ENCODE results near the gene HSPBP1. TPM values are rescaled to one million over a fixed set of nuclear protein-coding genes. Genes with fewer than 3 reads are reported as not detected.

Gene HSPBP1
- total RNA-seq, 1 donor from 2014 or later = 27.5 TPM

- DNase-seq = no peak
Observed at GRCh38 chr19:55255618-55256423, 24.1 kb downstream of the HSPBP1 start.

GRCh38 chr19:55254625-55254977, 25.3 kb downstream of the HSPBP1 start:
- no peak for DNase-seq

GRCh38 chr19:55253842-55254624, 25.9 kb downstream of the HSPBP1 start:
- DNase-seq = peak; percentile 9

- DNase-seq = no peak
Observed at GRCh38 chr19:55252760-55253663, 26.9 kb downstream of the HSPBP1 start.

- DNase-seq = no peak
Observed at GRCh38 chr19:55251341-55252081, 28.4 kb downstream of the HSPBP1 start.

- DNase-seq = no peak
Observed at GRCh38 chr19:55250262-55251036, 29.5 kb downstream of the HSPBP1 start.

- no peak for DNase-seq
Observed at GRCh38 chr19:55249841-55250240, 30.1 kb downstream of the HSPBP1 start.

GRCh38 chr19:55248704-55249103, 31.2 kb downstream of the HSPBP1 start:
- DNase-seq = no peak

- DNase-seq = no peak
Observed at GRCh38 chr19:55248166-55248675, 31.7 kb downstream of the HSPBP1 start.

GRCh38 chr19:55247621-55248099, 32.2 kb downstream of the HSPBP1 start:
- peak; percentile 65 for DNase-seq

GRCh38 chr19:55246462-55247451, 33.2 kb downstream of the HSPBP1 start:
- DNase-seq = no peak

GRCh38 chr19:55245236-55245904, 34.5 kb downstream of the HSPBP1 start:
- no peak for DNase-seq

GRCh38 chr19:55244004-55244680, 35.8 kb downstream of the HSPBP1 start:
- no peak for DNase-seq

- no peak for DNase-seq
Observed at GRCh38 chr19:55242517-55242916, 37.4 kb downstream of the HSPBP1 start.

- no peak for DNase-seq
Observed at GRCh38 chr19:55241935-55242464, 37.9 kb downstream of the HSPBP1 start.

- no peak for DNase-seq
Observed at GRCh38 chr19:55241143-55241934, 38.6 kb downstream of the HSPBP1 start.

GRCh38 chr19:55240713-55241020, 39.2 kb downstream of the HSPBP1 start:
- no peak for DNase-seq

All from tongue (tissue), 2 donors.